GM10847 (cell line): Measurements from ENCODE around the gene ITPR1.

ENCODE experiments used
- POLR2A ChIP-seq: IDR thresholded peaks from 2 replicates; pipeline ENCODE4 v1.6.1; 2011; ENCODE audit not compliant: insufficient read length; ENCODE audit errors: extremely low read depth

Gene ITPR1

GRCh38 chr3:4604693-4605092 lies 111.5 kb downstream of the ITPR1 start:
- TF ChIP-seq POLR2A = no peak

GRCh38 chr3:4606911-4607310 lies 113.8 kb downstream of the ITPR1 start:
- TF ChIP-seq POLR2A = no peak

GRCh38 chr3:4613366-4613765 lies 120.2 kb downstream of the ITPR1 start:
- TF ChIP-seq POLR2A = no peak

- TF ChIP-seq POLR2A = no peak
Measured at GRCh38 chr3:4614070-4614469, 120.9 kb downstream of the ITPR1 start.

- no peak for TF ChIP-seq POLR2A
Measured at GRCh38 chr3:4614927-4615326, 121.8 kb downstream of the ITPR1 start.

GRCh38 chr3:4615750-4616149 lies 122.6 kb downstream of the ITPR1 start:
- no peak for TF ChIP-seq POLR2A

GRCh38 chr3:4623421-4623999 lies 130.4 kb downstream of the ITPR1 start:
- TF ChIP-seq POLR2A = no peak

GRCh38 chr3:4627651-4628375 lies 134.7 kb downstream of the ITPR1 start:
- no peak for TF ChIP-seq POLR2A

- TF ChIP-seq POLR2A = no peak
Measured at GRCh38 chr3:4629095-4630007, 136.2 kb downstream of the ITPR1 start.

- no peak for TF ChIP-seq POLR2A
Measured at GRCh38 chr3:4633078-4634004, 140.2 kb downstream of the ITPR1 start.

- TF ChIP-seq POLR2A = no peak
Measured at GRCh38 chr3:4634894-4635293, 141.7 kb downstream of the ITPR1 start.

GRCh38 chr3:4637265-4637664 lies 144.1 kb downstream of the ITPR1 start:
- TF ChIP-seq POLR2A = no peak

- TF ChIP-seq POLR2A = no peak
Measured at GRCh38 chr3:4641863-4642563, 148.9 kb downstream of the ITPR1 start.

GRCh38 chr3:4642611-4643010 lies 149.5 kb downstream of the ITPR1 start:
- no peak for TF ChIP-seq POLR2A
